Measurements from ENCODE around the gene NOP9. TPM values are rescaled to one million over a fixed set of nuclear protein-coding genes. Genes with fewer than 3 reads are reported as not detected.

NOP9 gene
- total RNA-seq, 4 donors from 2014 or later: 19.4 to 29.2 (median 22.8) TPM

- ATAC-seq: no peak
- peaks cover 0 to 4% (median 0%) of the 10 kb centered on the region in 3 donors for H3K4me1 ChIP-seq
- no peaks in the 10 kb centered on the region for H3K9me3 ChIP-seq
- no peaks in the 10 kb centered on the region for H3K27me3 ChIP-seq
- WGBS, 2 donors (ENCODE audit: low coverage in 1 of 2): 100% methylated on average over 1 of the region's 3 CpGs
- TF ChIP-seq EP300 (IDR thresholded peaks at IDR 0.05): no peak
- H3K4me3 ChIP-seq: no peak overlapping the region
- peaks cover 0 to 64% of the 10 kb centered on the region in 2 donors for H3K36me3 ChIP-seq
- no peak overlapping the region for H3K27ac ChIP-seq
These were observed 8.1 kb upstream of the NOP9 start for GRCh38 chr14:24291446-24292117.

- no peak for TF ChIP-seq POLR2AphosphoS5 (IDR thresholded peaks at IDR 0.05)
- no peak for TF ChIP-seq CTCF (IDR thresholded peaks at IDR 0.05)
- TF ChIP-seq EP300 (IDR thresholded peaks at IDR 0.05): no peak
- no peak for TF ChIP-seq POLR2A (IDR thresholded peaks at IDR 0.05)
- H3K36me3 ChIP-seq: peaks cover 0 to 64% of the 10 kb centered on the region in 2 donors
- 90 to 100% methylated on average over 1 to 2 of the region's 11 CpGs for WGBS, 2 donors (ENCODE audit: low coverage in 1 of 2)
These were observed 7.4 kb upstream of the NOP9 start for GRCh38 chr14:24292118-24292807.

GRCh38 chr14:24293525-24293924 lies 6.1 kb upstream of the NOP9 start:
- H3K4me1 ChIP-seq: peaks cover 0 to 21% (median 0%) of the 10 kb centered on the region in 3 donors
- H3K27ac ChIP-seq: no peak overlapping the region
- peaks cover 0 to 64% of the 10 kb centered on the region in 2 donors for H3K36me3 ChIP-seq
- H3K27me3 ChIP-seq: no peaks in the 10 kb centered on the region
- 86% methylated on average over 2 of the region's 2 CpGs; no CpG with 5 or more reads in 1 of the 2 donors for WGBS, 2 donors (ENCODE audit: low coverage in 1 of 2)
- H3K4me3 ChIP-seq: no peak overlapping the region
- no peak for TF ChIP-seq EP300 (IDR thresholded peaks at IDR 0.05)
- TF ChIP-seq POLR2AphosphoS5 (IDR thresholded peaks at IDR 0.05): no peak
- TF ChIP-seq POLR2A (IDR thresholded peaks at IDR 0.05): no peak
- TF ChIP-seq CTCF (IDR thresholded peaks at IDR 0.05): no peak
- H3K9me3 ChIP-seq: no peaks in the 10 kb centered on the region
- ATAC-seq: no peak

More at GRCh38 chr14:24292118-24292807, 7.4 kb upstream of the NOP9 start:
- ATAC-seq: no peak
- H3K27me3 ChIP-seq: no peaks in the 10 kb centered on the region
- no peak overlapping the region for H3K27ac ChIP-seq
- H3K4me1 ChIP-seq: peaks cover 0 to 10% (median 0%) of the 10 kb centered on the region in 3 donors
- no peak overlapping the region for H3K4me3 ChIP-seq
- no peaks in the 10 kb centered on the region for H3K9me3 ChIP-seq

GRCh38 chr14:24296341-24297157 lies 3.1 kb upstream of the NOP9 start:
- 53 to 57% methylated on average over 6 to 9 of the region's 12 CpGs for WGBS, 2 donors (ENCODE audit: low coverage in 1 of 2)
- Histone ChIP-seq H3K9me3 (no peaks in the 10 kb centered on the region), H3K27me3 (no peaks in the 10 kb centered on the region), H3K4me3 (no peak overlapping the region), H3K4me1 (peaks cover 4 to 45% (median 10%) of the 10 kb centered on the region in 3 donors), H3K27ac (peak overlapping the region in 1 of 4 donors; percentile 13), H3K36me3 (peaks cover 0 to 43% of the 10 kb centered on the region in 2 donors)
- TF ChIP-seq CTCF (IDR thresholded peaks at IDR 0.05): peak; percentile 29 to 68 (median 56)
- no peak for TF ChIP-seq POLR2AphosphoS5 (IDR thresholded peaks at IDR 0.05)
- peak; percentile 56 for ATAC-seq

Measured in gastroesophageal sphincter (tissue), 4 donors.